IPS DF 6.9 (cell line): ENCODE results near the gene TNS2.

Source experiments
- DNase-seq: peaks from one replicate; pipeline ENCODE4 v3.0.0-alpha.2; 2013; ENCODE audit warnings: low read depth, low spot score
- H3K27ac ChIP-seq: one replicate; pipeline ENCODE4 v1.5.1; 2013; ENCODE audit warnings: low read length, control low read depth
- H3K27me3 ChIP-seq: 2 replicates; pipeline ENCODE4 v1.6.1; 2013; ENCODE audit warnings: mild to moderate bottlenecking, low read length; ENCODE audit not compliant: control insufficient read depth, insufficient read depth
- H3K36me3 ChIP-seq: 2 replicates; pipeline ENCODE4 v1.6.1; 2013; ENCODE audit warnings: low read length; ENCODE audit not compliant: control insufficient read depth, insufficient read depth
- H3K4me1 ChIP-seq: 2 replicates; pipeline ENCODE4 v1.6.1; 2013; ENCODE audit warnings: low read length; ENCODE audit not compliant: control insufficient read depth, insufficient read depth
- H3K4me3 ChIP-seq: 2 replicates; pipeline ENCODE4 v1.5.1; 2013; ENCODE audit warnings: mild to moderate bottlenecking, low read length
- H3K9me3 ChIP-seq: 2 replicates; pipeline ENCODE4 v1.6.1; 2013; ENCODE audit warnings: low read length, inconsistent platforms; ENCODE audit not compliant: control insufficient read depth, insufficient read depth
- WGBS: extraction: QIAGEN DNeasy Blood & Tissue Kit; methylation state at CpG from one replicate; pipeline ENCODE4 v1.1.7; 2013; ENCODE audit warnings: mixed read lengths, missing lambda C conversion rate; ENCODE audit not compliant: insufficient read length, insufficient coverage; 5-methylcytosine and 5-hydroxymethylcytosine counted together

Gene TNS2

DNA sequence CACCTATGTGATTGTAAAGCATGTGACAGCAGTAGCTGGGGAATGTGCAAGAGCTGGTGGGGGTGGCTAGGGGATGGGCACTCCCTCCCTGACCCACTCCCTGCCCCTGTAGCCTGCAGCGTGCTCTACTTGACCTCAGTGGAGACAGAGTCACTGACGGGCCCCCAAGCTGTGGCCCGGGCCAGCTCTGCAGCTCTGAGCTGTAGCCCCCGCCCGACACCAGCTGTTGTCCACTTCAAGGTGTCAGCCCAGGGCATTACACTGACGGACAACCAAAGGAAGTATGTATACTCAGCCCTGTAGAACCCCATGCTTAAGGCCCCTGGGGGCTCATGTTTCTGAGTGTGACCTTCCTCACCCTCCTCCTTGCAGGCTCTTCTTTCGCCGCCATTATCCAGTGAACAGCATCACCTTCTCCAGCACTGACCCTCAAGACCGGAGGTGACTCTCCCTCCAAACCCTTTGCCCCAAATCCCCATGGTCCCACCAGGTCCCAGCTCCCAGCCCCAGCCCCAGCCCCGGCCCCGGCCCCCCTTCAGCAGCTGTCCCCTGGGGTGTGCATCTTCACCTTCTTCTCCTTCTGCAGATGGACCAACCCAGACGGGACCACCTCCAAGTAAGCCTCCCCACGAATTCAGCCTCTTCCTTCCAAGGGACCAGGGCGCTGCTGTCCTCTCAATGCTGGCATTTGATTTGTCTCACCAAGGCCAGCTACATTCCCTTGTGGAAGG lies 13.3 kb downstream of the TNS2 start:
- Histone ChIP-seq H3K36me3 (no peaks in the 10 kb centered on the region; the same call in 1 of the 2 replicates), H3K9me3 (no peaks in the 10 kb centered on the region), H3K4me1 (0 out of 2 replicates have a peak, but pooled peaks cover 2% of the 10 kb centered on the region), H3K27me3 (no peaks in the 10 kb centered on the region), H3K4me3 (no peak overlapping the region), H3K27ac (no peak overlapping the region)
- DNase-seq, result no peak
- WGBS, result no CpG with 5 or more reads among the region's 14 CpGs

DNA sequence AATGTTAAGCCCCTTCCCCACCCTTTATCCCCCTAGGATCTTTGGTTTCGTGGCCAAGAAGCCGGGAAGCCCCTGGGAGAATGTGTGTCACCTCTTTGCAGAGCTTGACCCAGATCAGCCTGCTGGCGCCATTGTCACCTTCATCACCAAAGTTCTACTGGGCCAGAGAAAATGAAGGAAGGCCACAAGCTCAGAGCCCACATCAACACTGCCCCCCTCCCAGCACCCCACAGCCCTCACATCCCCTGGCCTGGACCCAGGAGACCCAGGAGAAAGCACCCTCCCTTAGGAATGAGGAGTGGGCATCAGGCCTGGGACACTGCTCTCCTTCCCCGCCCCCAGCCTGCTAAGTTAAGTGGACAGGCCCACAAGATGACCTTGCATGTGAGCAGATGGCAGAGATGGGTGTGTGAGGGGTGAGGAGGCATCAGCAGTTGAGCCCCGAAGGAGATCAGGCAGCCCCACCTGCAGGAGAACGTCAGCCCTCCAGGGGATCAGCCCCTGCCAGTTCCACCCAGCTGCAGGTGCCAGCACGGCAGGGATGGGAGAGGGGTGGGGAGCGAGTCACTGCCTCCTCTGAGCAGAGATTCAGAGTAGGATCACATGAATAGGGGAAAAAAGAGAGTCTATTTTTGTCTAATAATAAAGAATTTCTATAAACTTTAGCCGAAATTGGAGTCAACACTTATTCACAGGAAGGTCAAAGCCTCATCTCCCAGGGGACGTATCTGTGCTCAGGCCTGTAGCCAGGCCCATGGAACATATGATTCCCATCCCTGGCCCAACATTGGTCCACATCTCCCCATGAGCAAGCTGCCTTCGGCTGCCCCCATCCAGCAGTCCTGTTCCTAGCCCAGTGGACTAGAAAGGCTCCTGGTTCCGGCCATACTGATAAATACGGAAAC lies 14.1 kb downstream of the TNS2 start:
- no peaks in the 10 kb centered on the region for H3K27me3 ChIP-seq
- no peaks in the 10 kb centered on the region for H3K9me3 ChIP-seq
- H3K36me3 ChIP-seq, result no peaks in the 10 kb centered on the region; the same call in 1 of the 2 replicates
- H3K4me1 ChIP-seq, result peaks cover 2% of the 10 kb centered on the region; the same call in 1 of the 2 replicates
- WGBS, result no CpG with 5 or more reads among the region's 13 CpGs
- DNase-seq, result no peak
- H3K27ac ChIP-seq, result no peak overlapping the region
- no peak overlapping the region for H3K4me3 ChIP-seq

DNA sequence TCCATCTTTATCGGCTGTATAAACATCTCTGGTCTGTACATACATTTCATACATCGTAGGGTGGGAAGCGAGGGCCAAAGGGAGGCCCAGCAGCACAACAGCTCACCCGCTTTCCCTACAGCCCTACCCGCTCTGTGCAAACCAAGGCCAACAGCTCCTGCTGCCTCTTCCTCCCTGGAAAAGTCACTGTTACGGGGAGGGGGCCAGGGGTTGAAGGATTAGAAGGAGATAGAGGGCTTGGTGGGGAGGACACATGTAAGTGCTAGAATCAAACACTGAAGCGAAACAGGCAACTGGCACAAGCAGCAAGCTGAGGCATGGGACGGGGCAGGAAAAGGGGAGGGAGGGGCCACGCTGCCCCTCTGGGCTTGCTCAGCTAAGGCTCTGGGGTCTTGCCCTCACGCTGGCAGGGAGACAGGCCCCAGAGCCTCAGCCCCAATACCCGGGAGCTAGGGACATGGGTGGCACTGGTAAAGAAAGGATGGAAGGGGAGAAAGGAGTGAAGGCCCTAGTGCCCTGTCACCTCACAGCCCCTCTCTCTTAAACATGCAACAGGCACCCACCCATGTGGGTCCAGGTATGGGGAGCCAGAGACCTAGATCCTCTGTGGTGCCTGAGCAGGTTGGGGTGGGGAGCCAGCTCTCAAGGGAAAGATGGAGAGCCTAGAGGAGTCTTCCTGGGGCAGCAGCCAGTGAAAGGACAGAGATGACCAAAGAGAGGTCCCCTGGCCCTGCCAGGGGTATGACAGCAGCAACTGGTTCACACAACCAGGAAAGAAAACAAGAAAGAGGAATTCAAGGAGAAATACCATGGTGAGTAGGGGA lies 15.0 kb downstream of the TNS2 start:
- Histone ChIP-seq H3K36me3 (no peaks in the 10 kb centered on the region), H3K27ac (no peak overlapping the region), H3K9me3 (no peaks in the 10 kb centered on the region), H3K27me3 (no peaks in the 10 kb centered on the region), H3K4me3 (no peak overlapping the region), H3K4me1 (peaks cover 6% of the 10 kb centered on the region)
- WGBS, result no CpG with 5 or more reads among the region's 11 CpGs
- no peak for DNase-seq

DNA sequence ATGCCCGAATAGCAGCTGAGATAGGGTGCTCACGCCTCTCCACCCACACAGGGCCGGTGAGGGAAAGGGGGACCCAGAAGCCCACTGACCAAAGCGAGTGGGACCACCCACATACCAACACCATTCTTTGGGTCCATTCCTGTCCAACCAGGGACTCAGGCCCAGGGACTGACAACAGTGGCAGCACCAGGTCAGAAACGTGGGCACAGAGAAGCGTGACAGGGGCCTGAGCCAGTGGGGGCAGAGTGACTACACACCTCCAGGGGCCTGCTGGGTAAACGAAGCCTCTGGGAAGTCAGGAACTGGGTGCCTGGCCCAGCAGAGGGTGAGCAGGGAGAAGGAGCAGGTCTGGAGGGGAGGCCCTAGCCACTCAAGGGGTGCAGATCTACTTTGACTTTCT lies 15.6 kb downstream of the TNS2 start:
- H3K27me3 ChIP-seq, result no peaks in the 10 kb centered on the region
- no peaks in the 10 kb centered on the region for H3K36me3 ChIP-seq
- H3K9me3 ChIP-seq, result no peaks in the 10 kb centered on the region
- no CpG with 5 or more reads among the region's 7 CpGs for WGBS
- no peak overlapping the region for H3K27ac ChIP-seq
- H3K4me1 ChIP-seq, result peaks cover 6% of the 10 kb centered on the region
- no peak overlapping the region for H3K4me3 ChIP-seq
- no peak for DNase-seq

DNA sequence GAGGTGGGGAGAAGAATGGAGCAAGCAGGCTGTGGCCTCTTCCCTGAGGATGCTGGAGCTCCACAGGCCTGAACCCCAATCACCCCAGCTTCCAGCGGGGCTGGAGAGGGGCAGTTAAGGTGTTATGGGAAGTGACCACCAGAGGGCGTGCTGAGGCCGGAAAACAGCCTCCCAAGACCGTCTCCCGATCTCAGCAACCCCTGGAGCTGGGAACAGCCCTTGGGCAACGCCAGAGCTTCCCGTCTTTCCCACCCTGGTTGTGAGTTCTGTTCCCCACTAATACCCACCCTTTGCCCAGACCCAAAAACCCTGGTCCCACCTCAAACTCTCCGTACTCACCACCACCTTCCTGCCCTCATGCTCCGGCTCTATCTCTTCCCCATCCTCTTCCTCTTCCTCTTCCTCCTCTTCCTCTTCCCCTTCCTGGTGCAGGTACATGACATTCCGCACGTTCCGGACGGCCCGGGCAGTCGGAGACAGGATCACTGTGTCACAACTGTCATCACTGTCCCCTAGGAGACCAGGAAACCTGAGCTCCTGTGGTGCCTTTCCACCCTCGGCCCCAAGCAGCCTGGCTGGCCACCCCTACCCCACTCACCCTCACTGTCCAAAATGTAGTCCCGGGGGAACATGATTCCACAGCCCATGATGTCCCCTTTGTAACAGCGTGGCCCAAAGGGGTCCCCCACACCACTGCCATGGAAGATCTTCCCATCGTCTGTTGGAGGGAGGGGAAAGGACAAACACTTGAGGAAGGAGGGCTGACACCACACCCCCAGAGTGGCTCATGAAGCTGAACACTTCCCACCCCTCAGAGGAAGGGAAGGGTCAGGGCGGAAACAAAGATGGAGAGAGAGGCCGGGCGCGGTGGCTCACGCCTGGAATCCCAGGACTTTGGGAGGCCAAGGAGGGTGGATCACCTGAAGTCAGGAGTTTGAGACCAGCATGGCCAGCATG lies 16.4 kb downstream of the TNS2 start:
- no CpG with 5 or more reads among the region's 24 CpGs for WGBS
- Histone ChIP-seq H3K4me1 (peaks cover 6% of the 10 kb centered on the region), H3K36me3 (no peaks in the 10 kb centered on the region), H3K27ac (no peak overlapping the region), H3K4me3 (no peak overlapping the region), H3K27me3 (no peaks in the 10 kb centered on the region), H3K9me3 (no peaks in the 10 kb centered on the region)
- DNase-seq, result no peak

DNA sequence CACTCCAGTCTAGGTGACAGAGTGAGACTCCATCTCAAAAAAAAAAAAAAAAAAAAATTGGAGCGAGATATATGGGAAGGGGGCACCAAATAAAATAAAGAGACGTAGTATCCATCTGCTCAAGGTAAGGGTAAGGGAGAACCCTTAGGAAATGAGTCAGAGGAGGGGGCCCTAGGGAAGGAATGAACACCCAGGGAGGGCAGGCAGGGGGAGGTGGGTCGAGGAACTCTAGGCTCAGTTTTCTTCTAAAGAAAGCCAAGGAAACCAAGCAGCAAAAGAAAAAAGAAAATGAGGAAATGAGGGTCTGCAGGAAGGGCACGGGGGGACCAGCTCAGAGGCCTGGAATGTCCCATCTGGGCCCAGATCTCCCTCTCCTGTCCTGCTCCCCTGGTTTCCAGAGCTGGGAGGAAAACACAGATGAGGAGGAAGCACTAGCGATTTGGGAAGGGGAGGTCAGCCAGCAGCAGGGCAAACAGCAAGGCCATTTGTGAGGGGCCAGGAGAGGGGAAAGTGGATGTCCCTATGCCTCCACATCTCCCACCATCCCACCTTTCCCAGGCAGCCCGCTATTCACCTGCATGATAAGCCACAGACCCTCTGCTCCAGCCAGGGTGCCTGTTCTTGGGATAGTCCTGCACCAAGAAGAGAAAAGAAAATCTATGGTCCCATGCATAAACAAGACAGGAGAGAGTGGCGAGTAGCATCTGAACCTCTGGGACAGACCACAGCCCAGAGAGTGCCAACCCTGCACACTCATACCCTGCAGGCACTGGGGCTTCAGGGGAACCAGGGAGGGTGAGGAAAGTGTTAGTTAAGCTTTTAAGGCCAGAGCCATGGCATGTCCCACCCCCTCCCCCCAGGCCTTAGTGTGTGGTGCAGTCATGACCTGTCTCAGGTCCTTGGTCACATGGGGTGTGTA lies 17.5 kb downstream of the TNS2 start:
- Histone ChIP-seq H3K9me3 (no peaks in the 10 kb centered on the region), H3K36me3 (no peaks in the 10 kb centered on the region), H3K4me1 (peaks cover 5% of the 10 kb centered on the region), H3K27ac (no peak overlapping the region), H3K27me3 (no peaks in the 10 kb centered on the region), H3K4me3 (no peak overlapping the region)
- DNase-seq, result no peak
- no CpG with 5 or more reads among the region's 7 CpGs for WGBS

DNA sequence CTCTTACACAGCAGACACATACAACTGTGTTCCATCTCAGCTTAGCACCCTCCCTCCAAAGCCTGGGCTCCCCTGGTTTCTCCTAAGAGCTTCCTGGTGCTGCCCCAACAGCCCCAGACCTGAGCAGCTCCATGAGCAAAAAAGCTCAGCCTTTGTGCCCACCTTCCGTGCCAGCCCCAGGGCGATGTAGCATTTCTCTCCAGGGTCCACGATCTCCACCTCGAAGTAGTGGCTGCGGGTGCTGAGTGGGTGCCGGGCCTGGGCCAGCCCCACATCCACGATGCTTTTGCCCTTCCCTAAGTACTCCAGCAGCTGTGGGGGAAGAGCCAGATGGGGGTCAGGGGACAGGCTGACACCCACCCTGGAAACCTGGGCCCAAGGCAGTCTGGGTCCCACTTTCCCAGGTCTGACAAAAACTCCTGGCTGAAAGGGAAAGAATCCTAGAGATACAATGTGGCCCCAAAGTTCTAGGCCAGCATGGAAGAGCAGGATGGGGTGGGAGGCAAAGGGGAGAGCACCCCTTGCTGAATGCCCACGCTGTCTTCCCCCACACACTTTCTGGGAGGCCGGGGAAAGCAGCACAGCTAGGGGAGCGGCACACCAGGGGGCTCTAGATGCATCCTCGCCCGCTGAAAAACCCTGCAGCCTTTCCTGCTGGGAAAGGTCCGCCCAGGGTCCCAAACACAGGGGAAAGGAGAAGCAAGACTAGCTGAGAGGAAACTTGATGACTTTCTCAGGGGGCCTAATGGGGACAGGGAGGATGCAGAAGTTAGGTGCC lies 18.3 kb downstream of the TNS2 start:
- Histone ChIP-seq H3K36me3 (no peaks in the 10 kb centered on the region), H3K27me3 (no peaks in the 10 kb centered on the region), H3K4me3 (no peak overlapping the region), H3K27ac (no peak overlapping the region), H3K4me1 (peaks cover 5% of the 10 kb centered on the region), H3K9me3 (no peaks in the 10 kb centered on the region)
- WGBS, result no CpG with 5 or more reads among the region's 13 CpGs
- no peak for DNase-seq

DNA sequence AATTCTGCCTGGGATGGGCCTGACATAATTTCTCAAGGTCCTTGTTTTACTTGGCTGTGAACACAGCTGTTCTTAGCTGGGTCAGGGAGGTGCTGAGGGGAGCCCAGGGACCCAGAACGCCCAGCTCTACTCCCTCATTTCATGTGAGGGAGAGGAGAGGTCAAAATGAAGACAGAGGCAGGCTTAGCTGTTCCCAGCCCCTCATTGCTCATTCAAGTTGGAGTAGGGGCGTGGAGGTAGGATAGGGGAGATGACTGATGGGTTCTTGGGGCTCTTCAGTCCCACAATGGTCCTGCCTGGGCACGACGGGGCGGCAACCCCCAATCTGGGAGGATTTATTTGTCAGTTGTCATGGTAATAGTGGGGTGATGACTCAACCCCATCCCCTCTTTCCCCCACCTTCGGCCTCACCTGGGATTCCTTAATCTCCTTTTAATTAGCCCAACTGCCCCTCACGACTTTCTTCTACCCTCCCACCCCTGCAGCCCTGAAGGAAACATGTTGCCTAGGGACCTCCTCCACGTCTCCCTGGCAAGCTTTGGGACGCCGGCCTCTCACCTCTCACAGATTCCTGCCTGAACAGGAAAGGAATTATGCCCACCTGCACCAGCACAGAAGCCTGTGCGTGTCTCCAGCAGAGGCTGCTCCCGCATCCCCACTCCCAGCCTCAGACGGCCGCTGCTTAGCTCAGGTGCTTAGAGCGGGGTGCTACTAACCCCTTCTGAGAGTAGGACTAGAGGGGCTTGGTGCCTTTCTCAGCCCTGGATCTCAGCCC lies 19.1 kb downstream of the TNS2 start:
- DNase-seq, result no peak
- Histone ChIP-seq H3K9me3 (no peaks in the 10 kb centered on the region), H3K36me3 (no peaks in the 10 kb centered on the region), H3K27ac (no peak overlapping the region), H3K27me3 (no peaks in the 10 kb centered on the region), H3K4me1 (peaks cover 5% of the 10 kb centered on the region), H3K4me3 (no peak overlapping the region)
- WGBS, result no CpG with 5 or more reads among the region's 15 CpGs
